Fibroblast of lung (primary cell): ENCODE measurements around the gene CD109.

Experiments used
- CTCF ChIP-seq, 2 donors: IDR thresholded peaks in 1 of 2; conservative IDR thresholded peaks in 1 of 2; 1 replicate in 1 of 2; 2 replicates in 1 of 2; pipeline ENCODE4 v1.5.1; 2011 to 2012; ENCODE audit warnings: low read length in 2 of 2, control low read depth in 1 of 2, inconsistent platforms in 1 of 2, low read depth in 1 of 2, mild to moderate bottlenecking in 1 of 2
- EZH2 ChIP-seq: IDR thresholded peaks from 2 replicates; pipeline ENCODE4 v1.5.1; 2012; ENCODE audit warnings: low read length, control low read depth, mild to moderate bottlenecking; ENCODE audit errors: missing control alignments

GRCh38 chr6:73667798-73668197 lies 28.2 kb upstream of the CD109 start:
- TF ChIP-seq CTCF (conservative IDR thresholded peaks at IDR 0.05 in 1 of 2, IDR thresholded peaks at IDR 0.05 in 1 of 2; ENCODE audit: low read depth in 1 of 2, low read length in 2 of 2), result no peak
- TF ChIP-seq EZH2, result no peak
